NCI-H446 (cell line): ENCODE results near the gene S100A1.
A peak's percentile ranks its signal among the peaks of the same experiment; 100 is the strongest.
"Not testable (repeated sequence)": the region's sequence is repeated elsewhere in the genome, so short reads cannot be mapped to it uniquely, and the experiment has no call there.

Experiments
- DNase-seq, 2 experiments: peaks; one replicate each; lab custom pipeline; 2025; lab: John Stamatoyannopoulos, UW

The S100A1 gene

GRCh38 chr1:153658400-153659174, 30.4 kb downstream of the S100A1 start, which contains the start of gene SNAPIN:
SNAPIN (plus strand) TSS chr1:153658703; CDS start chr1:153658744, 41 bp downstream.
- peak; percentile 89 to 93 for DNase-seq

- DNase-seq: no peak
Observed at GRCh38 chr1:153659175-153659534, 30.9 kb downstream of the S100A1 start.

GRCh38 chr1:153659656-153660055, 31.4 kb downstream of the S100A1 start:
- DNase-seq: no peak

- no peak for DNase-seq
Observed at GRCh38 chr1:153661111-153661708, 33.0 kb downstream of the S100A1 start.

GRCh38 chr1:153662269-153662668, 34.0 kb downstream of the S100A1 start:
- no peak for DNase-seq

GRCh38 chr1:153663211-153663610, 35.0 kb downstream of the S100A1 start:
- DNase-seq: no peak

GRCh38 chr1:153667439-153667838, 39.2 kb downstream of the S100A1 start:
- DNase-seq: no peak

- DNase-seq: not testable (repeated sequence)
Observed at GRCh38 chr1:153668672-153669071, 40.4 kb downstream of the S100A1 start.

- no peak for DNase-seq
Observed at GRCh38 chr1:153669606-153670005, 41.4 kb downstream of the S100A1 start.

- no peak for DNase-seq
Observed at GRCh38 chr1:153670257-153670858, 42.1 kb downstream of the S100A1 start.

- peak; percentile 97 to 99 for DNase-seq
Observed at GRCh38 chr1:153670859-153671627, 42.8 kb downstream of the S100A1 start, which contains the start of gene ILF2. ILF2 (minus strand) TSS chr1:153670993; CDS start chr1:153670922, 71 bp downstream.

- DNase-seq: peak in 1 of 2 experiments; percentile 73
Observed at GRCh38 chr1:153671628-153672353, 43.6 kb downstream of the S100A1 start.

GRCh38 chr1:153673511-153673910, 45.3 kb downstream of the S100A1 start:
- DNase-seq: no peak

GRCh38 chr1:153677718-153678518, 49.7 kb downstream of the S100A1 start:
- peak in 1 of 2 experiments; percentile 51 for DNase-seq

GRCh38 chr1:153678519-153679336, 50.5 kb downstream of the S100A1 start, which contains the start of gene NPR1:
NPR1 (plus strand) TSS chr1:153678688; CDS start chr1:153679109, 421 bp downstream.
- DNase-seq: peak in 1 of 2 experiments; percentile 19

GRCh38 chr1:153679337-153680119, 51.3 kb downstream of the S100A1 start:
- DNase-seq: no peak

GRCh38 chr1:153680120-153680403, 51.8 kb downstream of the S100A1 start:
- DNase-seq: no peak
